K562 (cell line): Measurements from ENCODE around the gene GIPC3. TPM values are rescaled to one million over a fixed set of nuclear protein-coding genes. Genes with fewer than 3 reads are reported as not detected.

Source experiments
- ATAC-seq: fragments of 200-7000 bp; cut with Tn5 transposase; 3 replicates; pipeline ENCODE4 v1.9.1; 2020; ENCODE audit warnings: moderate library complexity
- BruUV-seq: library from RNA; stranded (reverse); fragments of 400-500 nt; replicated peaks from 2 replicates; lab custom pipeline; 2021; lab: Mats Ljungman, UMichigan
- CTCF ChIA-PET: fragments of 300-600 bp; formaldehyde crosslinking; extraction: SDS; loops from one replicate; lab custom pipeline; 2021; ENCODE audit warnings: low intra/inter-chr PET ratio; lab: Yijun Ruan, JAX
- POLR2A ChIA-PET: fragments of 300-600, 350-650 bp; sonication (Branson Sonifier 250); formaldehyde crosslinking; extraction: SDS; loops from one replicate; lab custom pipeline; 2021; ENCODE audit warnings: antibody characterized with exemption, inconsistent platforms; lab: Yijun Ruan, JAX
- DNase-seq, 4 experiments: peaks; one replicate each; pipeline versions ENCODE4 v3.0.0 to v3.0.0-alpha.2; 2011 to 2018; ENCODE audit warnings: low spot score in 3 of 4, mixed read lengths in 3 of 4; ENCODE audit errors: extremely low read depth in 1 of 4
- FAIRE-seq: peaks from 2 replicates; lab custom pipeline; 2011; peaks lifted over from hg19 to GRCh38; lab: Jason Lieb, UNC
- H2AFZ ChIP-seq: 2 replicates; pipeline ENCODE4 v1.6.0; 2011; ENCODE audit warnings: low read depth, low read length, control low read depth, inconsistent platforms
- H3K27ac ChIP-seq: fragments of 200-600 bp; 3 replicates; pipeline ENCODE4 v1.8.0; 2011; ENCODE audit warnings: low read depth, mild to moderate bottlenecking, control low read depth, inconsistent platforms, low read length, moderate library complexity, mixed read lengths; ENCODE audit errors: extremely low read depth
- H3K27me3 ChIP-seq, 2 experiments: fragments of 300-600 bp in 1 of 2; 2 replicates in 1 of 2; 3 replicates in 1 of 2; pipeline versions ENCODE4 v1.6.0 to v1.8.0; 2011; ENCODE audit warnings: inconsistent platforms in 2 of 2, low read length in 2 of 2, mild to moderate bottlenecking in 1 of 2, mixed read lengths in 1 of 2, moderate library complexity in 1 of 2; ENCODE audit not compliant: control insufficient read depth in 2 of 2, insufficient read depth in 2 of 2
- H3K36me3 ChIP-seq: fragments of 300-600 bp; 3 replicates; pipeline ENCODE4 v1.8.0; 2011; ENCODE audit warnings: mild to moderate bottlenecking, low read length, inconsistent platforms; ENCODE audit not compliant: control insufficient read depth, insufficient read depth
- H3K4me1 ChIP-seq, 2 experiments: fragments of 200-600 bp in 1 of 2; replicated peaks in 1 of 2; 2 replicates in 1 of 2; 3 replicates in 1 of 2; pipeline versions ENCODE4 v1.5.1 to v1.8.0; 2011; ENCODE audit warnings: inconsistent platforms in 2 of 2, low read length in 2 of 2, mild to moderate bottlenecking in 1 of 2, mixed read lengths in 1 of 2, moderate library complexity in 1 of 2; ENCODE audit not compliant: control insufficient read depth in 2 of 2, insufficient read depth in 2 of 2
- H3K4me2 ChIP-seq: 2 replicates; pipeline ENCODE4 v1.6.1; 2011; ENCODE audit warnings: low read length, control low read depth, inconsistent platforms, mixed read lengths; ENCODE audit not compliant: insufficient read depth
- H3K4me3 ChIP-seq: fragments of 200-600 bp; sonication (generic), shearing (Covaris generic); 2 replicates; pipeline ENCODE4 v1.5.1; 2016; ENCODE audit warnings: control low read depth, inconsistent platforms
- H3K79me2 ChIP-seq: fragments of 200-600 bp; 3 replicates; pipeline ENCODE4 v1.8.0; 2011; ENCODE audit warnings: low read length, inconsistent platforms; ENCODE audit not compliant: control insufficient read depth, insufficient read depth
- H3K9ac ChIP-seq, 2 experiments: 2 replicates each; pipeline versions ENCODE4 v1.6.0 to v1.6.1; 2011; ENCODE audit warnings: low read depth in 2 of 2, low read length in 2 of 2, control low read depth in 1 of 2, inconsistent platforms in 1 of 2, mild to moderate bottlenecking in 1 of 2, mixed read lengths in 1 of 2; ENCODE audit not compliant: insufficient read depth in 1 of 2
- H3K9me1 ChIP-seq: one replicate; pipeline ENCODE4 v1.6.0; 2011; ENCODE audit warnings: inconsistent platforms, mild to moderate bottlenecking, low read length, moderate library complexity; ENCODE audit not compliant: control insufficient read depth, insufficient read depth
- H3K9me3 ChIP-seq: replicated peaks from 2 replicates; pipeline ENCODE4 v1.5.1; 2011; ENCODE audit warnings: low read depth, low read length, inconsistent platforms; ENCODE audit not compliant: control insufficient read depth, insufficient read depth
- H4K20me1 ChIP-seq: replicated peaks from 2 replicates; pipeline ENCODE4 v1.6.1; 2011; ENCODE audit warnings: low read length, inconsistent platforms, mixed read lengths; ENCODE audit not compliant: control insufficient read depth, insufficient read depth
- CBX3 ChIP-seq, 2 experiments: IDR thresholded peaks; 1 replicate in 1 of 2; 2 replicates in 1 of 2; pipeline ENCODE4 v1.6.1; 2012; ENCODE audit warnings: inconsistent platforms in 2 of 2, low read length in 2 of 2, borderline replicate concordance in 1 of 2, control low read depth in 1 of 2
- HLTF ChIP-seq: fragments of 450-650 bp; IDR thresholded peaks from 2 replicates; pipeline ENCODE4 v1.6.1; 2016
- L3MBTL2 ChIP-seq: fragments of 450-650 bp; IDR thresholded peaks from 2 replicates; pipeline ENCODE4 v1.6.1; 2016; ENCODE audit warnings: mild to moderate bottlenecking, moderate library complexity
- POLR2A ChIP-seq: fragments of 450-650 bp; conservative IDR thresholded peaks from 2 replicates; pipeline ENCODE4 v1.6.1; 2016
- POLR2G ChIP-seq: fragments of 200-400 bp; formaldehyde crosslinking; IDR thresholded peaks from 2 replicates; pipeline ENCODE4 v1.6.1; 2017; ENCODE audit warnings: low read depth, mild to moderate bottlenecking, antibody characterized with exemption, low read length, moderate library complexity
- SUPT5H ChIP-seq: fragments of 450-650 bp; IDR thresholded peaks from 2 replicates; pipeline ENCODE4 v1.6.1; 2016
- TAF1 ChIP-seq: IDR thresholded peaks from 2 replicates; pipeline ENCODE4 v1.6.1; 2011; ENCODE audit warnings: mild to moderate bottlenecking, low read length, moderate library complexity; ENCODE audit not compliant: insufficient read depth, control insufficient read depth, severe bottlenecking; ENCODE audit errors: extremely low read depth
- YY1 ChIP-seq, 3 experiments: IDR thresholded peaks; 2 replicates each; pipeline ENCODE4 v1.6.1; 2011; ENCODE audit warnings: low read length in 2 of 3, mild to moderate bottlenecking in 2 of 3, moderate library complexity in 2 of 3, borderline replicate concordance in 1 of 3, control low read depth in 1 of 3, low read depth in 1 of 3; ENCODE audit not compliant: insufficient read depth in 3 of 3, insufficient replicate concordance in 2 of 3, control insufficient read depth in 1 of 3, insufficient read length in 1 of 3; ENCODE audit errors: extremely low read depth in 1 of 3
- ZNF23 ChIP-seq: fragments of 250-450 bp; sonication (Bioruptor Pico); IDR thresholded peaks from 2 replicates; pipeline ENCODE4 v1.4.0; 2020; ENCODE audit warnings: mild to moderate bottlenecking
- WGBS: fragments of 100-300 bp; shearing (Covaris generic); methylation state at CpG from one replicate; pipeline ENCODE4 v1.1.6; 2016; ENCODE audit warnings: low coverage, mixed read lengths; ENCODE audit not compliant: insufficient coverage; ENCODE audit errors: missing lambda C conversion rate; 5-methylcytosine and 5-hydroxymethylcytosine counted together
- in situ Hi-C: fragments of 300-500 bp; cut with MboI; formaldehyde crosslinking; loops from 4 replicates; pipeline ENCODE4 v1.15.0; 2018; ENCODE audit warnings: inconsistent platforms, mixed read lengths
- intact Hi-C: fragments of 100-400 bp; cut with micrococcal nuclease; formaldehyde crosslinking; loops from 2 replicates; pipeline ENCODE4 v1.14.2; 2022
- polyA plus RNA-seq, 8 experiments: library from polyadenylated mRNA; depleted of rRNA in 4 of 8; stranded (reverse) in 5 of 8; unstranded in 3 of 8; fragments of >200 nt; fragmentation: Nextera tagmentation in 2 of 8; fragmentation: Illumina TruSeq in 1 of 8; extraction: Ambion mirVana in 2 of 8; extraction: Trizol in 1 of 8; gene quantifications; 2 replicates each; pipeline versions ENCODE4 v1.2.1 to v1.2.3, GENCODE V29; 2011 to 2014; ENCODE audit warnings: inconsistent platforms in 1 of 8, missing spikeins in 1 of 8
- total RNA-seq, 7 experiments: library from RNA; depleted of rRNA in 6 of 7; stranded (reverse); fragments of >200 nt in 6 of 7; fragmentation: Illumina TruSeq in 2 of 7; extraction: Trizol in 2 of 7; gene quantifications; 2 replicates each; pipeline versions ENCODE4 v1.2.1 to v1.2.3, GENCODE V29; 2011 to 2021; ENCODE audit warnings: low replicate concordance in 1 of 7
- TF ChIP-seq, protein P1 (sequence below): fragments of 250-450 bp; sonication (Bioruptor Pico); IDR thresholded peaks from 2 replicates; pipeline ENCODE4 v1.6.1; 2021; ENCODE audit warnings: mild to moderate bottlenecking
- TF ChIP-seq, protein P2 (sequence below), 2 experiments: fragments of 450-650 bp; formaldehyde crosslinking in 1 of 2; IDR thresholded peaks; 2 replicates each; pipeline versions ENCODE4 v1.4.0 to v1.6.1; 2014 to 2020; ENCODE audit warnings: mild to moderate bottlenecking in 2 of 2, borderline replicate concordance in 1 of 2, low read depth in 1 of 2

Gene GIPC3
- total and polyA plus RNA-seq, 9 of the 15 experiments (the other 6 are each of a cell fraction or from before 2014, with no cell fraction given): 0.03 to 3.6 (median 1.5) TPM; not detected in 1

DNA sequence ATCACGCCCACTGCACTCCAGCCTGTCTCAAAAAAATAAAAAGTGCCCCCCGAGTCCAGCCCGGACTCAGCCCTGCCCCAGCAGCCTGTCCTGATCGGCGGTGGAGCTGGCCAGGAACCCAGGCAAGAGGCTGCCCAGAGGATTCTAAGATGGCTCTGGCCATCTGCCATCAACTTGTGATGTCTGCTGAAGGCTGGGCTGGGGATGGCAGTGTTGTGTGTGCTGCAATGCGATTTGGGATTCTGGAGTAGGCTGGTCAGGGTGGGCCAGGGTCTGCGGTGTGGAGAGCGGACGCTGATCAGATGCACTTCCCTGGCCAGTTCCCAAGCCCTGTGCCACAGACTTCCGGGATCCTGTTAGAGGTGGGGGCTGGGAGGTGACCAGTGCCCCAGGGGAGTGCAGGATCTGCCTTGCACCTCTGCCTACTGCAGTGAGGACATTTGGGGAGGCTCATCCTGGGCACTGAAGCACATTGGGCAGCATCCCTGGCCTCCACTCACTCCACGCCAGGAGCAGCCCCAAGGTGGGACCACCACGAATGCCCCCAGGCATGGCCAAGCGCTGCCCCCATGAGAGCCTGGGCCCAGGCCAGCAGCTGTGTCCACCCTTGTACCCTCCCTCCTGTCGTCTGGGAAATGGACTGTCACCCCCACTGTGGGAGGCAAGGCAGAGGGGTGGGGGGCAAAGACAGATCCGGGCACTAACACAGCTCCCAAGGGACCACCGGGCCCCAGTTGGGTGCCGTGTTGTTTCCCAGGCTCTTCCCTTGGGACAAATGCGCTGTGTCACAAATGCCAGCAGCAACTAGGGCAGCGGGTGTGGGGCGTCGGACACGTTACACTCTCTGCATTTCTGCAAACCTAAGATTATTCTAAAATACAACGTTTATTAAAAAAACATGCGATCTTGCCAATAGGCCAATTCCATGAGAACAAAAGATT is 24.8 kb downstream of the GIPC3 start:
- Histone ChIP-seq H3K9ac (peak overlapping the region; percentile 44 to 45; a peak in 2 of 4 replicates), H3K9me3 (no peaks in the 10 kb centered on the region; the same call in 1 of the 2 replicates), H3K4me2 (no peak overlapping the region), H3K79me2 (peaks cover 36% of the 10 kb centered on the region), H3K27ac (peak overlapping the region; percentile 98), H3K9me1 (no peaks in the 10 kb centered on the region), H2AFZ (no peak overlapping the region), H3K36me3 (peaks cover 58% of the 10 kb centered on the region), H3K4me3 (no peak overlapping the region), H4K20me1 (no peaks in the 10 kb centered on the region), H3K27me3 (no peaks in the 10 kb centered on the region), H3K4me1 (peaks cover 42 to 98% of the 10 kb centered on the region in 2 experiments)
- no peak for DNase-seq
- ATAC-seq: no peak
- FAIRE-seq: no peak
- in situ Hi-C loops: no loop called here
- POLR2A ChIA-PET: interaction anchor here (0.5 to 4.0 kb wide), 3 partner anchors 15 to 37 kb away, joined by 3 to 29 read pairs (median 4); partner anchors contain the start of gene HMG20B
- 90% methylated on average over 24 of the region's 24 CpGs for WGBS
- CTCF ChIA-PET: no interaction called here
- intact Hi-C loops: loop anchor here (10.0 kb wide), 1 partner anchor 65 kb away; no protein-coding TSS in a partner anchor
- no TSS peak for BruUV-seq
- peak in 2 of 3 experiments; percentile 23 to 67 for TF ChIP-seq YY1 (IDR thresholded peaks at IDR 0.05; ENCODE audit: borderline replicate concordance in 1 of 3, control insufficient read depth in 1 of 3, extremely low read depth in 1 of 3, insufficient read depth in 3 of 3, insufficient read length in 1 of 3, insufficient replicate concordance in 2 of 3, low read depth in 1 of 3, low read length in 2 of 3)
- 0 out of 3 replicates have a peak, but pooled peaks of 1 of the 2 experiments have one; percentile 31 for TF ChIP-seq CBX3 (IDR thresholded peaks at IDR 0.05; ENCODE audit: borderline replicate concordance in 1 of 2, low read length in 2 of 2)
- TF ChIP-seq TAF1: no peak
- TF ChIP-seq POLR2G: peak; percentile 33; the same call in 1 of the 2 replicates
- peak; percentile 50 for TF ChIP-seq SUPT5H
- peak; percentile 86; the same call in 1 of the 2 replicates for TF ChIP-seq HLTF
- TF ChIP-seq, protein P1, sequence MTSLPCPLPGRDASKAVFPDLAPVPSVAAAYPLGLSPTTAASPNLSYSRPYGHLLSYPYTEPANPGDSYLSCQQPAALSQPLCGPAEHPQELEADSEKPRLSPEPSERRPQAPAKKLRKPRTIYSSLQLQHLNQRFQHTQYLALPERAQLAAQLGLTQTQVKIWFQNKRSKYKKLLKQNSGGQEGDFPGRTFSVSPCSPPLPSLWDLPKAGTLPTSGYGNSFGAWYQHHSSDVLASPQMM: no peak
- no peak for TF ChIP-seq L3MBTL2
- TF ChIP-seq, protein P2, sequence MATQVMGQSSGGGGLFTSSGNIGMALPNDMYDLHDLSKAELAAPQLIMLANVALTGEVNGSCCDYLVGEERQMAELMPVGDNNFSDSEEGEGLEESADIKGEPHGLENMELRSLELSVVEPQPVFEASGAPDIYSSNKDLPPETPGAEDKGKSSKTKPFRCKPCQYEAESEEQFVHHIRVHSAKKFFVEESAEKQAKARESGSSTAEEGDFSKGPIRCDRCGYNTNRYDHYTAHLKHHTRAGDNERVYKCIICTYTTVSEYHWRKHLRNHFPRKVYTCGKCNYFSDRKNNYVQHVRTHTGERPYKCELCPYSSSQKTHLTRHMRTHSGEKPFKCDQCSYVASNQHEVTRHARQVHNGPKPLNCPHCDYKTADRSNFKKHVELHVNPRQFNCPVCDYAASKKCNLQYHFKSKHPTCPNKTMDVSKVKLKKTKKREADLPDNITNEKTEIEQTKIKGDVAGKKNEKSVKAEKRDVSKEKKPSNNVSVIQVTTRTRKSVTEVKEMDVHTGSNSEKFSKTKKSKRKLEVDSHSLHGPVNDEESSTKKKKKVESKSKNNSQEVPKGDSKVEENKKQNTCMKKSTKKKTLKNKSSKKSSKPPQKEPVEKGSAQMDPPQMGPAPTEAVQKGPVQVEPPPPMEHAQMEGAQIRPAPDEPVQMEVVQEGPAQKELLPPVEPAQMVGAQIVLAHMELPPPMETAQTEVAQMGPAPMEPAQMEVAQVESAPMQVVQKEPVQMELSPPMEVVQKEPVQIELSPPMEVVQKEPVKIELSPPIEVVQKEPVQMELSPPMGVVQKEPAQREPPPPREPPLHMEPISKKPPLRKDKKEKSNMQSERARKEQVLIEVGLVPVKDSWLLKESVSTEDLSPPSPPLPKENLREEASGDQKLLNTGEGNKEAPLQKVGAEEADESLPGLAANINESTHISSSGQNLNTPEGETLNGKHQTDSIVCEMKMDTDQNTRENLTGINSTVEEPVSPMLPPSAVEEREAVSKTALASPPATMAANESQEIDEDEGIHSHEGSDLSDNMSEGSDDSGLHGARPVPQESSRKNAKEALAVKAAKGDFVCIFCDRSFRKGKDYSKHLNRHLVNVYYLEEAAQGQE (IDR thresholded peaks at IDR 0.05; ENCODE audit: borderline replicate concordance): 0 out of 2 replicates have a peak, but pooled peaks have one; percentile 13
- TF ChIP-seq, protein P2 (CRISPR knock-in tag; IDR thresholded peaks at IDR 0.05; ENCODE audit: low read depth): no peak
- TF ChIP-seq ZNF23 (CRISPR knock-in tag): peak; percentile 99
- TF ChIP-seq POLR2A: 0 out of 2 replicates have a peak, but pooled peaks have one; percentile 35
